Gastroesophageal sphincter (tissue), 4 donors: ENCODE data around the gene GPR162. TPM values are rescaled to one million over a fixed set of nuclear protein-coding genes. Genes with fewer than 3 reads are reported as not detected.

Source experiments
- ATAC-seq: fragments of 150-250 bp; one replicate; pipeline ENCODE4 v1.9.1; 2016; ENCODE audit warnings: mild to moderate bottlenecking, moderate library complexity
- H3K27ac ChIP-seq, 4 donors: fragments of 200-600 bp; sonication (generic) in 3 of 4; 1 replicate in 3 of 4; 2 replicates in 1 of 4; pipeline ENCODE4 v1.5.1; 2016 to 2019
- H3K27me3 ChIP-seq: fragments of 200-600 bp; sonication (generic); one replicate; pipeline ENCODE4 v1.5.1; 2019
- H3K36me3 ChIP-seq, 2 donors: fragments of 200-600 bp; sonication (generic); one replicate each; pipeline ENCODE4 v1.5.1; 2019; ENCODE audit warnings: control low read depth in 1 of 2
- H3K4me1 ChIP-seq, 3 donors: fragments of 200-600 bp; sonication (generic); 1 replicate in 2 of 3; 2 replicates in 1 of 3; pipeline ENCODE4 v1.5.1; 2016 to 2019; ENCODE audit warnings: control low read depth in 2 of 3
- H3K4me3 ChIP-seq, 2 donors: fragments of 200-600 bp; sonication (generic); one replicate each; pipeline ENCODE4 v1.5.1; 2019; ENCODE audit warnings: mild to moderate bottlenecking in 1 of 2, moderate library complexity in 1 of 2
- H3K9me3 ChIP-seq, 3 donors: fragments of 200-600 bp; sonication (generic); one replicate each; pipeline ENCODE4 v1.5.1; 2017 to 2019; ENCODE audit warnings: control low read depth in 2 of 3
- CTCF ChIP-seq, 4 experiments: fragments of 200-600 bp in 2 of 4; fragments of 450-650 bp in 2 of 4; sonication (generic) in 1 of 4; IDR thresholded peaks; one replicate each; pipeline ENCODE4 v1.5.1; 2017 to 2019; ENCODE audit warnings: antibody characterized with exemption in 4 of 4, mild to moderate bottlenecking in 2 of 4, moderate library complexity in 2 of 4
- EP300 ChIP-seq: sonication (generic); formaldehyde crosslinking; IDR thresholded peaks from one replicate; pipeline ENCODE4 v1.6.1; 2017; ENCODE audit warnings: antibody characterized with exemption, mild to moderate bottlenecking
- POLR2A ChIP-seq, 2 donors: fragments of 450-650 bp; IDR thresholded peaks; one replicate each; pipeline ENCODE4 v1.6.1; 2017; ENCODE audit warnings: antibody characterized with exemption in 2 of 2, mild to moderate bottlenecking in 2 of 2, moderate library complexity in 1 of 2
- POLR2AphosphoS5 ChIP-seq: sonication (generic); formaldehyde crosslinking; IDR thresholded peaks from one replicate; pipeline ENCODE4 v1.6.1; 2017; ENCODE audit warnings: antibody characterized with exemption
- WGBS, 2 donors: methylation state at CpG; one replicate each; pipeline ENCODE4 v1.1.5; 2018; ENCODE audit warnings: low coverage in 1 of 2; 5-methylcytosine and 5-hydroxymethylcytosine counted together
- total RNA-seq, 4 donors: library from RNA; depleted of rRNA; stranded (reverse); fragments of >200 nt; gene quantifications; one replicate each; pipeline ENCODE4 v1.1.0, GENCODE V29; 2016

The GPR162 gene
- total RNA-seq, 4 donors from 2014 or later = 3.7 to 9.7 (median 3.9) TPM

GRCh38 chr12:6817662-6818157 is 3.9 kb upstream of the GPR162 start:
- Histone ChIP-seq H3K9me3 (no peaks in the 10 kb centered on the region), H3K27ac (no peak overlapping the region), H3K27me3 (peaks cover 7% of the 10 kb centered on the region), H3K4me1 (peaks cover 0 to 20% (median 14%) of the 10 kb centered on the region in 3 donors), H3K4me3 (no peak overlapping the region), H3K36me3 (no peaks in the 10 kb centered on the region)
- WGBS, 2 donors = 75 to 84% methylated on average over 16 to 18 of the region's 20 CpGs
- TF ChIP-seq POLR2A (IDR thresholded peaks at IDR 0.05) (no peak), EP300 (no peak), POLR2AphosphoS5 (no peak), CTCF (IDR thresholded peaks at IDR 0.05) (no peak)
- no peak for ATAC-seq

- Histone ChIP-seq H3K9me3 (no peaks in the 10 kb centered on the region), H3K27me3 (peaks cover 12% of the 10 kb centered on the region), H3K4me3 (no peak overlapping the region), H3K4me1 (peaks cover 0 to 26% (median 14%) of the 10 kb centered on the region in 3 donors), H3K36me3 (no peaks in the 10 kb centered on the region), H3K27ac (no peak overlapping the region)
- 40 to 75% methylated on average over 2 to 3 of the region's 10 CpGs for WGBS, 2 donors
- no peak for TF ChIP-seq POLR2AphosphoS5
- TF ChIP-seq EP300 = no peak
- no peak for TF ChIP-seq CTCF (IDR thresholded peaks at IDR 0.05)
- TF ChIP-seq POLR2A (IDR thresholded peaks at IDR 0.05) = no peak
- no peak for ATAC-seq
Measured at GRCh38 chr12:6818222-6818621, 3.4 kb upstream of the GPR162 start.

DNA sequence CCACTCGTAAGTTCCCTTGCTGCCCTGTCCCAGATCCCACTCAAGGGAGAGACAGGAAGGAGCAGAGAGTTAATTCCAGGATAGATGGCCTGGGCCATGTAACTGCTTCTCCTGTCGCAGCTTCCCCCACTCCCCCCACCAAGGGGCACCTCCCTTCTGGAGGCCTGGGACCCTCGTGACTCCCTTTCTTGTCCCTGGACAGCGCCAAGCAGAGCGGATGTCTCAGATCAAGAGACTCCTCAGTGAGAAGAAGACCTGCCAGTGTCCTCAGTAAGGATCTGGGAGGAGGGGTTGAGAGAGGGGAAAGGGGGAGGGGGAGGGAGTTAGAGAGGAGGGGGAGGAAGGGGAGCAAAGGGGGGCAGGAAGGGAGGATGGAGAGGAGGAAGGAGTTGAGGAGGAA is 3.0 kb upstream of the GPR162 start:
- Histone ChIP-seq H3K4me3 (no peak overlapping the region), H3K27me3 (peaks cover 16% of the 10 kb centered on the region), H3K27ac (no peak overlapping the region), H3K4me1 (peaks cover 0 to 30% (median 14%) of the 10 kb centered on the region in 3 donors), H3K36me3 (no peaks in the 10 kb centered on the region), H3K9me3 (no peaks in the 10 kb centered on the region)
- 80% methylated on average over 2 of the region's 5 CpGs; no CpG with 5 or more reads in 1 of the 2 donors for WGBS, 2 donors
- TF ChIP-seq CTCF (IDR thresholded peaks at IDR 0.05) (no peak), POLR2A (IDR thresholded peaks at IDR 0.05) (no peak), POLR2AphosphoS5 (no peak)
- no peak for ATAC-seq

GRCh38 chr12:6819106-6820030 is 2.3 kb upstream of the GPR162 start:
- TF ChIP-seq POLR2A (IDR thresholded peaks at IDR 0.05) (no peak), CTCF (IDR thresholded peaks at IDR 0.05) (no peak), POLR2AphosphoS5 (no peak), EP300 (no peak)
- Histone ChIP-seq H3K4me3 (no peak overlapping the region), H3K4me1 (peaks cover 0 to 30% (median 14%) of the 10 kb centered on the region in 3 donors), H3K27me3 (peaks cover 24% of the 10 kb centered on the region), H3K9me3 (no peaks in the 10 kb centered on the region), H3K36me3 (no peaks in the 10 kb centered on the region), H3K27ac (no peak overlapping the region)
- 85 to 89% methylated on average over 3 to 12 of the region's 13 CpGs for WGBS, 2 donors
- ATAC-seq = no peak

GRCh38 chr12:6820166-6820565 is 1.5 kb upstream of the GPR162 start:
- peaks cover 0 to 35% (median 17%) of the 10 kb centered on the region in 3 donors for H3K4me1 ChIP-seq
- H3K9me3 ChIP-seq = no peaks in the 10 kb centered on the region
- H3K36me3 ChIP-seq = no peaks in the 10 kb centered on the region
- ATAC-seq = no peak
- no peak for TF ChIP-seq EP300
- no peak for TF ChIP-seq POLR2A (IDR thresholded peaks at IDR 0.05)
- TF ChIP-seq POLR2AphosphoS5 = no peak
- no peak for TF ChIP-seq CTCF (IDR thresholded peaks at IDR 0.05)
- peaks cover 31% of the 10 kb centered on the region for H3K27me3 ChIP-seq
- H3K27ac ChIP-seq = no peak overlapping the region
- 86 to 87% methylated on average over 2 to 4 of the region's 5 CpGs for WGBS, 2 donors
- no peak overlapping the region for H3K4me3 ChIP-seq
